GM23338 (cell line): ENCODE measurements around the gene B3GAT2. TPM values are rescaled to one million over a fixed set of nuclear protein-coding genes. Genes with fewer than 3 reads are reported as not detected.

ENCODE experiments used
- ATAC-seq: fragments of 200-7000 bp; cut with Tn5 transposase; 3 replicates; pipeline ENCODE4 v1.9.1; 2020
- DNase-seq: peaks from one replicate; pipeline ENCODE4 v3.0.0-alpha.2; 2015; ENCODE audit warnings: low spot score
- H2AFZ ChIP-seq: fragments of 200-600 bp; sonication (generic); 2 replicates; pipeline ENCODE4 v1.8.0; 2016; ENCODE audit warnings: antibody characterized with exemption, mild to moderate bottlenecking, moderate library complexity
- H3F3A ChIP-seq: fragments of 200-600 bp; sonication (generic); replicated peaks from 2 replicates; pipeline ENCODE4 v1.8.0; 2017; ENCODE audit warnings: antibody characterized with exemption, mixed run types, low read depth
- H3K27ac ChIP-seq: fragments of 200-600 bp; sonication (generic); 2 replicates; pipeline ENCODE4 v1.6.1; 2016; ENCODE audit warnings: low read depth
- H3K27me3 ChIP-seq: fragments of 200-600 bp; sonication (generic); 2 replicates; pipeline ENCODE4 v1.8.0; 2016; ENCODE audit warnings: mild to moderate bottlenecking, mixed run types, moderate library complexity; ENCODE audit not compliant: insufficient read depth
- H3K36me3 ChIP-seq: fragments of 200-600 bp; sonication (generic); 2 replicates; pipeline ENCODE4 v1.8.0; 2016; ENCODE audit warnings: mild to moderate bottlenecking; ENCODE audit not compliant: insufficient read depth
- H3K4me1 ChIP-seq: fragments of 200-600 bp; sonication (generic); 2 replicates; pipeline ENCODE4 v1.8.0; 2016; ENCODE audit warnings: mild to moderate bottlenecking, moderate library complexity; ENCODE audit not compliant: insufficient read depth
- H3K4me2 ChIP-seq: fragments of 200-600 bp; sonication (generic); 2 replicates; pipeline ENCODE4 v1.7.1; 2017; ENCODE audit warnings: mixed run types
- H3K4me3 ChIP-seq: fragments of 200-600 bp; sonication (generic); 2 replicates; pipeline ENCODE4 v1.6.1; 2016; ENCODE audit warnings: mixed run types
- H3K79me2 ChIP-seq: fragments of 200-600 bp; sonication (generic); replicated peaks from 2 replicates; pipeline ENCODE4 v1.8.0; 2017; ENCODE audit warnings: mild to moderate bottlenecking; ENCODE audit not compliant: insufficient read depth
- H3K9me2 ChIP-seq: fragments of 200-600 bp; sonication (generic); 2 replicates; pipeline ENCODE4 v1.8.0; 2017; ENCODE audit not compliant: insufficient read depth
- H4K20me1 ChIP-seq: fragments of 200-600 bp; sonication (generic); replicated peaks from 2 replicates; pipeline ENCODE4 v1.8.0; 2017; ENCODE audit warnings: mild to moderate bottlenecking; ENCODE audit not compliant: insufficient read depth
- H3K27ac Mint-ChIP-seq: 2 replicates; pipeline ENCODE4 v1.8.0; 2020; ENCODE audit warnings: inconsistent platforms, mild to moderate bottlenecking, moderate library complexity, mixed read lengths
- H3K27me3 Mint-ChIP-seq: 3 replicates; pipeline ENCODE4 v1.8.0; 2022; ENCODE audit warnings: low read depth, mild to moderate bottlenecking, moderate library complexity, mixed read lengths, inconsistent platforms; ENCODE audit not compliant: insufficient read depth, poor library complexity
- H3K36me3 Mint-ChIP-seq: 3 replicates; pipeline ENCODE4 v1.8.0; 2021; ENCODE audit warnings: low read depth, mild to moderate bottlenecking, inconsistent platforms, moderate library complexity, mixed read lengths
- H3K4me1 Mint-ChIP-seq: 3 replicates; pipeline ENCODE4 v1.8.0; 2020; ENCODE audit warnings: mild to moderate bottlenecking, inconsistent platforms, mixed read lengths
- H3K4me3 Mint-ChIP-seq: 3 replicates; pipeline ENCODE4 v1.8.0; 2021; ENCODE audit warnings: moderate library complexity, mild to moderate bottlenecking, inconsistent platforms, mixed read lengths
- H3K9me3 Mint-ChIP-seq: 3 replicates; pipeline ENCODE4 v1.8.0; 2020; ENCODE audit warnings: moderate library complexity, mild to moderate bottlenecking, inconsistent platforms, mixed read lengths
- CREB1 ChIP-seq: fragments of 250-450 bp; sonication (Bioruptor Pico); IDR thresholded peaks from 2 replicates; pipeline ENCODE4 v1.5.0; 2020; ENCODE audit warnings: low read depth, mild to moderate bottlenecking, moderate library complexity
- EZH2 ChIP-seq: fragments of 200-600 bp; sonication (generic); IDR thresholded peaks from one replicate; pipeline ENCODE4 v1.8.0; 2017; ENCODE audit warnings: antibody characterized with exemption, mild to moderate bottlenecking, low read depth; ENCODE audit not compliant: unreplicated experiment
- EZH2phosphoT487 ChIP-seq: fragments of 200-600 bp; sonication (generic); IDR thresholded peaks from one replicate; pipeline ENCODE4 v1.8.1; 2018; ENCODE audit warnings: antibody characterized with exemption; ENCODE audit not compliant: unreplicated experiment
- JUNB ChIP-seq: IDR thresholded peaks from one replicate; pipeline ENCODE4 v1.6.1; 2016; ENCODE audit warnings: antibody characterized with exemption; ENCODE audit not compliant: unreplicated experiment
- NANOG ChIP-seq: IDR thresholded peaks from 2 replicates; pipeline ENCODE4 v1.6.1; 2016; ENCODE audit warnings: antibody characterized with exemption, borderline replicate concordance
- POLR2AphosphoS5 ChIP-seq: IDR thresholded peaks from 2 replicates; pipeline ENCODE4 v1.6.1; 2016; ENCODE audit warnings: antibody characterized with exemption, low read depth
- STAT1 ChIP-seq: IDR thresholded peaks from one replicate; pipeline ENCODE4 v1.6.1; 2016; ENCODE audit warnings: antibody characterized with exemption; ENCODE audit not compliant: unreplicated experiment
- ZNF114 ChIP-seq: fragments of 250-450 bp; sonication (Bioruptor Pico); IDR thresholded peaks from 2 replicates; pipeline ENCODE4 v1.5.0; 2020; ENCODE audit warnings: mild to moderate bottlenecking, moderate library complexity
- ZNF331 ChIP-seq: fragments of 250-450 bp; sonication (Bioruptor Pico); IDR thresholded peaks from 2 replicates; pipeline ENCODE4 v1.5.0; 2020; ENCODE audit warnings: low read depth, mild to moderate bottlenecking, moderate library complexity
- polyA plus RNA-seq: library from polyadenylated mRNA; unstranded; fragments of >200 nt; fragmentation: Nextera tagmentation; extraction: Ambion mirVana; gene quantifications from 2 replicates; pipeline ENCODE4 v1.2.1, GENCODE V29; 2016
- total RNA-seq: library from RNA; depleted of rRNA; stranded (reverse); fragments of >200 nt; shearing (Covaris generic); gene quantifications from 2 replicates; pipeline ENCODE4 v1.2.3, GENCODE V29; 2014
- TF ChIP-seq, protein P1 (sequence below): IDR thresholded peaks from 2 replicates; pipeline ENCODE4 v1.6.1; 2016; ENCODE audit warnings: antibody characterized with exemption
- TF ChIP-seq, protein P2 (sequence below), 2 experiments: fragments of 200-600 bp in 1 of 2; sonication (generic) in 1 of 2; conservative IDR thresholded peaks; 2 replicates each; pipeline versions ENCODE4 v1.5.1 to v1.6.1; 2016 to 2017; ENCODE audit warnings: antibody characterized with exemption in 2 of 2, low read depth in 2 of 2, mild to moderate bottlenecking in 2 of 2, moderate library complexity in 1 of 2
- TF ChIP-seq, protein P3 (sequence below): IDR thresholded peaks from one replicate; pipeline ENCODE4 v1.6.1; 2018; ENCODE audit warnings: antibody characterized with exemption; ENCODE audit not compliant: unreplicated experiment
- TF ChIP-seq, protein P4 (sequence below): fragments of 250-450 bp; sonication (Bioruptor Pico); IDR thresholded peaks from 2 replicates; pipeline ENCODE4 v1.5.0; 2020; ENCODE audit warnings: mild to moderate bottlenecking, moderate library complexity

B3GAT2 gene
- total and polyA plus RNA-seq, 2 experiments from 2014 or later = 1.7 to 1.8 TPM

DNA sequence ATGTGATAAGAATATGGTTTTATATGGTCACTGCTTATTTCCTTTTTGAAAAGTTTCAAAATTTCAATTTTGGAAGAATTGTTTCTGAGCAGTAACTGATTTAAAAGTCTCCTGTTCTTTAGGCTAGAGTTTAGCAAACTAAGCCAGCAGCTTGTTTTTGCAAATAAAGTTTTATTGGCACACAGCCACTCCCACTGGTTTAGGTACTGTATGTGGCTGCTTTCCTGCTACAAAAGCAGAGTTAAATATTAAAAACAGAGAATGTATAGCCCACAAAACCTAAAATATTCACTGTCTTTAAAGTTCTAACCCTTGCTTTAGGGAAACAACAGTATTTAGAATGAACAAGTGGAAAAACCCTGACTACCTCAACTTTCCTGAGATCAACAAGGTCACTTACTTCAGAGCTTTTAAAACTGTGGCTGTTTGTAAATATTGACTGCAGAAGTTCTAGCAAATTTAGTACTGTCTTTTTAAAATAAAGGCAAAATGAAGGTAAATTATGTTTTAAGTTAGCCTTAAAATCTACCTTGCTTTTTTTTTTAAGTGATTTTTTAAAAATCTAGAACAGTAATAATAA, 104.1 kb downstream of the B3GAT2 start:
- Mint-ChIP-seq H3K4me1 (peaks cover 16% of the 10 kb centered on the region), H3K36me3 (no peaks in the 10 kb centered on the region), H3K27me3 (no peaks in the 10 kb centered on the region), H3K27ac (no peak overlapping the region), H3K4me3 (no peak overlapping the region), H3K9me3 (no peaks in the 10 kb centered on the region)
- DNase-seq (no peak), ATAC-seq (no peak)
- no peak overlapping the region for H2AFZ ChIP-seq
- H3K36me3 ChIP-seq = 0 out of 2 replicates have a peak, but pooled peaks cover 3% of the 10 kb centered on the region
- H3K79me2 ChIP-seq = no peaks in the 10 kb centered on the region
- H3K27me3 ChIP-seq = no peaks in the 10 kb centered on the region
- H4K20me1 ChIP-seq = no peaks in the 10 kb centered on the region
- TF ChIP-seq, protein P1, sequence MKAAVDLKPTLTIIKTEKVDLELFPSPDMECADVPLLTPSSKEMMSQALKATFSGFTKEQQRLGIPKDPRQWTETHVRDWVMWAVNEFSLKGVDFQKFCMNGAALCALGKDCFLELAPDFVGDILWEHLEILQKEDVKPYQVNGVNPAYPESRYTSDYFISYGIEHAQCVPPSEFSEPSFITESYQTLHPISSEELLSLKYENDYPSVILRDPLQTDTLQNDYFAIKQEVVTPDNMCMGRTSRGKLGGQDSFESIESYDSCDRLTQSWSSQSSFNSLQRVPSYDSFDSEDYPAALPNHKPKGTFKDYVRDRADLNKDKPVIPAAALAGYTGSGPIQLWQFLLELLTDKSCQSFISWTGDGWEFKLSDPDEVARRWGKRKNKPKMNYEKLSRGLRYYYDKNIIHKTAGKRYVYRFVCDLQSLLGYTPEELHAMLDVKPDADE = no peak
- no peak for TF ChIP-seq STAT1
- TF ChIP-seq, protein P2, sequence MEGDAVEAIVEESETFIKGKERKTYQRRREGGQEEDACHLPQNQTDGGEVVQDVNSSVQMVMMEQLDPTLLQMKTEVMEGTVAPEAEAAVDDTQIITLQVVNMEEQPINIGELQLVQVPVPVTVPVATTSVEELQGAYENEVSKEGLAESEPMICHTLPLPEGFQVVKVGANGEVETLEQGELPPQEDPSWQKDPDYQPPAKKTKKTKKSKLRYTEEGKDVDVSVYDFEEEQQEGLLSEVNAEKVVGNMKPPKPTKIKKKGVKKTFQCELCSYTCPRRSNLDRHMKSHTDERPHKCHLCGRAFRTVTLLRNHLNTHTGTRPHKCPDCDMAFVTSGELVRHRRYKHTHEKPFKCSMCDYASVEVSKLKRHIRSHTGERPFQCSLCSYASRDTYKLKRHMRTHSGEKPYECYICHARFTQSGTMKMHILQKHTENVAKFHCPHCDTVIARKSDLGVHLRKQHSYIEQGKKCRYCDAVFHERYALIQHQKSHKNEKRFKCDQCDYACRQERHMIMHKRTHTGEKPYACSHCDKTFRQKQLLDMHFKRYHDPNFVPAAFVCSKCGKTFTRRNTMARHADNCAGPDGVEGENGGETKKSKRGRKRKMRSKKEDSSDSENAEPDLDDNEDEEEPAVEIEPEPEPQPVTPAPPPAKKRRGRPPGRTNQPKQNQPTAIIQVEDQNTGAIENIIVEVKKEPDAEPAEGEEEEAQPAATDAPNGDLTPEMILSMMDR (conservative IDR thresholded peaks at IDR 0.05; ENCODE audit: low read depth in 2 of 2) = no peak
- TF ChIP-seq JUNB = no peak
- no peak for TF ChIP-seq EZH2phosphoT487
- no peak for TF ChIP-seq POLR2AphosphoS5
- TF ChIP-seq, protein P3, sequence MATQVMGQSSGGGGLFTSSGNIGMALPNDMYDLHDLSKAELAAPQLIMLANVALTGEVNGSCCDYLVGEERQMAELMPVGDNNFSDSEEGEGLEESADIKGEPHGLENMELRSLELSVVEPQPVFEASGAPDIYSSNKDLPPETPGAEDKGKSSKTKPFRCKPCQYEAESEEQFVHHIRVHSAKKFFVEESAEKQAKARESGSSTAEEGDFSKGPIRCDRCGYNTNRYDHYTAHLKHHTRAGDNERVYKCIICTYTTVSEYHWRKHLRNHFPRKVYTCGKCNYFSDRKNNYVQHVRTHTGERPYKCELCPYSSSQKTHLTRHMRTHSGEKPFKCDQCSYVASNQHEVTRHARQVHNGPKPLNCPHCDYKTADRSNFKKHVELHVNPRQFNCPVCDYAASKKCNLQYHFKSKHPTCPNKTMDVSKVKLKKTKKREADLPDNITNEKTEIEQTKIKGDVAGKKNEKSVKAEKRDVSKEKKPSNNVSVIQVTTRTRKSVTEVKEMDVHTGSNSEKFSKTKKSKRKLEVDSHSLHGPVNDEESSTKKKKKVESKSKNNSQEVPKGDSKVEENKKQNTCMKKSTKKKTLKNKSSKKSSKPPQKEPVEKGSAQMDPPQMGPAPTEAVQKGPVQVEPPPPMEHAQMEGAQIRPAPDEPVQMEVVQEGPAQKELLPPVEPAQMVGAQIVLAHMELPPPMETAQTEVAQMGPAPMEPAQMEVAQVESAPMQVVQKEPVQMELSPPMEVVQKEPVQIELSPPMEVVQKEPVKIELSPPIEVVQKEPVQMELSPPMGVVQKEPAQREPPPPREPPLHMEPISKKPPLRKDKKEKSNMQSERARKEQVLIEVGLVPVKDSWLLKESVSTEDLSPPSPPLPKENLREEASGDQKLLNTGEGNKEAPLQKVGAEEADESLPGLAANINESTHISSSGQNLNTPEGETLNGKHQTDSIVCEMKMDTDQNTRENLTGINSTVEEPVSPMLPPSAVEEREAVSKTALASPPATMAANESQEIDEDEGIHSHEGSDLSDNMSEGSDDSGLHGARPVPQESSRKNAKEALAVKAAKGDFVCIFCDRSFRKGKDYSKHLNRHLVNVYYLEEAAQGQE = no peak
- no peak for TF ChIP-seq CREB1 (CRISPR knock-in tag)
- TF ChIP-seq NANOG = no peak
- TF ChIP-seq ZNF114 (CRISPR knock-in tag) = no peak
- no peak for TF ChIP-seq EZH2
- TF ChIP-seq, protein P4, sequence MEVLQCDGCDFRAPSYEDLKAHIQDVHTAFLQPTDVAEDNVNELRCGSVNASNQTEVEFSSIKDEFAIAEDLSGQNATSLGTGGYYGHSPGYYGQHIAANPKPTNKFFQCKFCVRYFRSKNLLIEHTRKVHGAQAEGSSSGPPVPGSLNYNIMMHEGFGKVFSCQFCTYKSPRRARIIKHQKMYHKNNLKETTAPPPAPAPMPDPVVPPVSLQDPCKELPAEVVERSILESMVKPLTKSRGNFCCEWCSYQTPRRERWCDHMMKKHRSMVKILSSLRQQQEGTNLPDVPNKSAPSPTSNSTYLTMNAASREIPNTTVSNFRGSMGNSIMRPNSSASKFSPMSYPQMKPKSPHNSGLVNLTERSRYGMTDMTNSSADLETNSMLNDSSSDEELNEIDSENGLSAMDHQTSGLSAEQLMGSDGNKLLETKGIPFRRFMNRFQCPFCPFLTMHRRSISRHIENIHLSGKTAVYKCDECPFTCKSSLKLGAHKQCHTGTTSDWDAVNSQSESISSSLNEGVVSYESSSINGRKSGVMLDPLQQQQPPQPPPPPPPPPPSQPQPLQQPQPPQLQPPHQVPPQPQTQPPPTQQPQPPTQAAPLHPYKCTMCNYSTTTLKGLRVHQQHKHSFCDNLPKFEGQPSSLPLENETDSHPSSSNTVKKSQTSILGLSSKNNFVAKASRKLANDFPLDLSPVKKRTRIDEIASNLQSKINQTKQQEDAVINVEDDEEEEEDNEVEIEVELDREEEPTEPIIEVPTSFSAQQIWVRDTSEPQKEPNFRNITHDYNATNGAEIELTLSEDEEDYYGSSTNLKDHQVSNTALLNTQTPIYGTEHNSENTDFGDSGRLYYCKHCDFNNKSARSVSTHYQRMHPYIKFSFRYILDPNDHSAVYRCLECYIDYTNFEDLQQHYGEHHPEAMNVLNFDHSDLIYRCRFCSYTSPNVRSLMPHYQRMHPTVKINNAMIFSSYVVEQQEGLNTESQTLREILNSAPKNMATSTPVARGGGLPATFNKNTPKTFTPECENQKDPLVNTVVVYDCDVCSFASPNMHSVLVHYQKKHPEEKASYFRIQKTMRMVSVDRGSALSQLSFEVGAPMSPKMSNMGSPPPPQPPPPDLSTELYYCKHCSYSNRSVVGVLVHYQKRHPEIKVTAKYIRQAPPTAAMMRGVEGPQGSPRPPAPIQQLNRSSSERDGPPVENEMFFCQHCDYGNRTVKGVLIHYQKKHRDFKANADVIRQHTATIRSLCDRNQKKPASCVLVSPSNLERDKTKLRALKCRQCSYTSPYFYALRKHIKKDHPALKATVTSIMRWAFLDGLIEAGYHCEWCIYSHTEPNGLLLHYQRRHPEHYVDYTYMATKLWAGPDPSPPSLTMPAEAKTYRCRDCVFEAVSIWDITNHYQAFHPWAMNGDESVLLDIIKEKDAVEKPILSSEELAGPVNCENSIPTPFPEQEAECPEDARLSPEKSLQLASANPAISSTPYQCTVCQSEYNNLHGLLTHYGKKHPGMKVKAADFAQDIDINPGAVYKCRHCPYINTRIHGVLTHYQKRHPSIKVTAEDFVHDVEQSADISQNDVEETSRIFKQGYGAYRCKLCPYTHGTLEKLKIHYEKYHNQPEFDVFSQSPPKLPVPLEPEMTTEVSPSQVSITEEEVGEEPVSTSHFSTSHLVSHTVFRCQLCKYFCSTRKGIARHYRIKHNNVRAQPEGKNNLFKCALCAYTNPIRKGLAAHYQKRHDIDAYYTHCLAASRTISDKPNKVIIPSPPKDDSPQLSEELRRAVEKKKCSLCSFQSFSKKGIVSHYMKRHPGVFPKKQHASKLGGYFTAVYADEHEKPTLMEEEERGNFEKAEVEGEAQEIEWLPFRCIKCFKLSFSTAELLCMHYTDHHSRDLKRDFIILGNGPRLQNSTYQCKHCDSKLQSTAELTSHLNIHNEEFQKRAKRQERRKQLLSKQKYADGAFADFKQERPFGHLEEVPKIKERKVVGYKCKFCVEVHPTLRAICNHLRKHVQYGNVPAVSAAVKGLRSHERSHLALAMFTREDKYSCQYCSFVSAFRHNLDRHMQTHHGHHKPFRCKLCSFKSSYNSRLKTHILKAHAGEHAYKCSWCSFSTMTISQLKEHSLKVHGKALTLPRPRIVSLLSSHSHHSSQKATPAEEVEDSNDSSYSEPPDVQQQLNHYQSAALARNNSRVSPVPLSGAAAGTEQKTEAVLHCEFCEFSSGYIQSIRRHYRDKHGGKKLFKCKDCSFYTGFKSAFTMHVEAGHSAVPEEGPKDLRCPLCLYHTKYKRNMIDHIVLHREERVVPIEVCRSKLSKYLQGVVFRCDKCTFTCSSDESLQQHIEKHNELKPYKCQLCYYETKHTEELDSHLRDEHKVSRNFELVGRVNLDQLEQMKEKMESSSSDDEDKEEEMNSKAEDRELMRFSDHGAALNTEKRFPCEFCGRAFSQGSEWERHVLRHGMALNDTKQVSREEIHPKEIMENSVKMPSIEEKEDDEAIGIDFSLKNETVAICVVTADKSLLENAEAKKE (CRISPR knock-in tag) = no peak
- TF ChIP-seq ZNF331 (CRISPR knock-in tag) = no peak
- H3K4me2 ChIP-seq = no peak overlapping the region
- no peaks in the 10 kb centered on the region for H3K4me1 ChIP-seq
- no peak overlapping the region for H3K4me3 ChIP-seq
- no peak overlapping the region for H3K27ac ChIP-seq
- no peaks in the 10 kb centered on the region for H3F3A ChIP-seq
- H3K9me2 ChIP-seq = no peaks in the 10 kb centered on the region
